CD8-positive, alpha-beta memory T cell (primary cell): ENCODE measurements around the gene ANKMY2. TPM values are rescaled to one million over a fixed set of nuclear protein-coding genes. Genes with fewer than 3 reads are reported as not detected.

Experiments used
- CTCF ChIA-PET: fragments of 350-600 bp; sonication (Branson Sonifier 250); formaldehyde crosslinking; loops from one replicate; lab custom pipeline; 2021; ENCODE audit warnings: antibody characterized with exemption; lab: Charles Lee
- POLR2A ChIA-PET: fragments of 350-600 bp; sonication (Branson Sonifier 250); formaldehyde crosslinking; loops from one replicate; lab custom pipeline; 2021; ENCODE audit warnings: antibody characterized with exemption; lab: Charles Lee
- DNase-seq, 5 donors: peaks; one replicate each; pipeline versions ENCODE4 v3.0.0 to v3.0.0-alpha.2; 2020 to 2022; ENCODE audit warnings: mixed read lengths in 1 of 5
- H3K27ac ChIP-seq: one replicate; pipeline ENCODE4 v1.7.0; 2013; ENCODE audit warnings: low read depth, mild to moderate bottlenecking, low read length, moderate library complexity
- H3K27me3 ChIP-seq: 2 replicates; pipeline ENCODE4 v1.7.0; 2013; ENCODE audit warnings: low read length, mild to moderate bottlenecking; ENCODE audit not compliant: insufficient read depth, poor library complexity, severe bottlenecking
- H3K36me3 ChIP-seq: 2 replicates; pipeline ENCODE4 v1.7.0; 2013; ENCODE audit warnings: mild to moderate bottlenecking, low read length, moderate library complexity; ENCODE audit not compliant: insufficient read depth
- H3K4me1 ChIP-seq: 2 replicates; pipeline ENCODE4 v1.7.0; 2013; ENCODE audit warnings: mild to moderate bottlenecking, low read length, moderate library complexity; ENCODE audit not compliant: insufficient read depth
- H3K4me3 ChIP-seq: 2 replicates; pipeline ENCODE4 v1.7.0; 2013; ENCODE audit warnings: mild to moderate bottlenecking, low read length
- H3K9me3 ChIP-seq: 2 replicates; pipeline ENCODE4 v1.7.0; 2013; ENCODE audit warnings: mild to moderate bottlenecking, low read length
- H3K27ac Mint-ChIP-seq, 8 donors: one replicate each; pipeline ENCODE4 v1.8.0; 2020 to 2021; ENCODE audit warnings: mixed read lengths in 8 of 8, mild to moderate bottlenecking in 6 of 8, inconsistent platforms in 3 of 8, moderate library complexity in 3 of 8
- H3K27me3 Mint-ChIP-seq, 2 donors: one replicate each; pipeline ENCODE4 v1.8.0; 2020 to 2021; ENCODE audit warnings: mixed read lengths in 2 of 2, mild to moderate bottlenecking in 1 of 2, moderate library complexity in 1 of 2
- H3K36me3 Mint-ChIP-seq, 3 donors: one replicate each; pipeline ENCODE4 v1.8.0; 2020 to 2021; ENCODE audit warnings: mixed read lengths in 3 of 3, inconsistent platforms in 1 of 3, mild to moderate bottlenecking in 1 of 3
- H3K4me1 Mint-ChIP-seq, 3 donors: one replicate each; pipeline ENCODE4 v1.8.0; 2020 to 2021; ENCODE audit warnings: mixed read lengths in 3 of 3, inconsistent platforms in 1 of 3, mild to moderate bottlenecking in 1 of 3
- H3K4me3 Mint-ChIP-seq, 7 donors: one replicate each; pipeline ENCODE4 v1.8.0; 2020 to 2021; ENCODE audit warnings: mixed read lengths in 7 of 7, mild to moderate bottlenecking in 6 of 7, moderate library complexity in 4 of 7, inconsistent platforms in 2 of 7
- H3K9me3 Mint-ChIP-seq, 5 donors: one replicate each; pipeline ENCODE4 v1.8.0; 2020 to 2022; ENCODE audit warnings: mixed read lengths in 5 of 5, mild to moderate bottlenecking in 3 of 5, moderate library complexity in 2 of 5, inconsistent platforms in 1 of 5
- polyA plus RNA-seq: library from polyadenylated mRNA; unstranded; fragments of 300-500 nt; fragmentation: Illumina TruSeq; gene quantifications from one replicate; pipeline ENCODE4 v1.2.3, GENCODE V29; 2021
- total RNA-seq, 2 experiments: library from RNA; stranded (reverse); gene quantifications; one replicate each; pipeline ENCODE4 v1.2.3, GENCODE V29; 2021

Gene ANKMY2
- total and polyA plus RNA-seq, 3 experiments from 2014 or later: 10.7 to 20.1 (median 10.9) TPM

- no peaks in the 10 kb centered on the region for H3K9me3 ChIP-seq
- H3K27me3 Mint-ChIP-seq: peaks cover 5 to 18% of the 10 kb centered on the region in 2 donors
- H3K27me3 ChIP-seq: no peaks in the 10 kb centered on the region
- H3K27ac ChIP-seq: no peak overlapping the region
- no peaks in the 10 kb centered on the region for H3K36me3 ChIP-seq
- peaks cover 15 to 25% (median 20%) of the 10 kb centered on the region in 3 donors for H3K4me1 Mint-ChIP-seq
- ChIA-PET POLR2A (no interaction called here), CTCF (interaction anchor here (1.2 to 3.9 kb wide), 2 partner anchors 12 to 131 kb away, joined by 5 to 41 read pairs; no protein-coding TSS in a partner anchor)
- peak overlapping the region; percentile 27 to 74 (median 67) for H3K4me3 Mint-ChIP-seq
- peaks cover 17% of the 10 kb centered on the region for H3K4me1 ChIP-seq
- H3K4me3 ChIP-seq: no peak overlapping the region
- no peaks in the 10 kb centered on the region for H3K36me3 Mint-ChIP-seq
- H3K27ac Mint-ChIP-seq: peak overlapping the region in 4 of 8 donors; percentile 7 to 71 (median 58)
- peak in 1 of 5 donors; percentile 25 for DNase-seq
- H3K9me3 Mint-ChIP-seq: no peaks in the 10 kb centered on the region
Observed at GRCh38 chr7:16563281-16564022, 82.1 kb downstream of the ANKMY2 start.

DNA sequence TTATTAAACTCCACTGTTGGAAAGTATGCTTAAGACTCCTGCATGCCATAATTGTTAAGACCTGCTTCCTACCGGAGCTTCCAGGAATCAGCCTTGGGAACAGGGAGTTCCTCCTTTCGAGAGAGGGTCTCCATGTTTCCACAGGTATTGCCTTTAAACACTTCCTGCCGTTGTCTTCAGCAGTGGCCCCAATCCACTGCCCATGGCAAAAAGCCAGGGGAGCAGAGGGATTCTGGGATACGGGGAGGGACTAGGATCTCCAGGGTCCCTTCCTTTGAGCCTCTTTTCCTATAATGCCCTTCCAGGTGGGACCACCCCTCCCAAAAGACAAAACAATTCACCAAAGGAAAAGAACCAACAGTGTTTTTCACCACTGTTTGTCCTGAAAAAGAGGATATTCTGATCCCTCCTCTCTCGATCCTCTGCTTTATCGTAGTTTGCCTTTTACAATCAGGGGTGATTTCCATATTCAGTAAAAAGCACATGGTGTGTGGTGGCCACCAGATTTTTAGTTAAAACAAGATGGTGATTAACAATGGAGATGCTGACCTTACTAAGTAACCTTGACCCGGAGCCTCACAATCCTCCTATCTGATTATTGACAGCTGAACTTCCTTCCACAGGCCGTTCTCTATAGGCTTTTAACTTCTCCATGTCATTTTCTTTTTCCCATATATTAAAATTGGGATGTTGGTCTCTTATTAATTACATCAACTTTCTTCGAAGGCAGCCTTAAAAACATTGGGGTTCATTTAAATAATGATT is 82.9 kb downstream of the ANKMY2 start:
- no peaks in the 10 kb centered on the region for H3K36me3 Mint-ChIP-seq
- Histone ChIP-seq H3K36me3 (no peaks in the 10 kb centered on the region), H3K4me1 (peaks cover 17% of the 10 kb centered on the region), H3K9me3 (no peaks in the 10 kb centered on the region), H3K27me3 (no peaks in the 10 kb centered on the region), H3K4me3 (no peak overlapping the region), H3K27ac (no peak overlapping the region)
- H3K27me3 Mint-ChIP-seq: peaks cover 2 to 17% of the 10 kb centered on the region in 2 donors
- DNase-seq: no peak
- peak overlapping the region in 5 of 7 donors; percentile 27 to 74 (median 67) for H3K4me3 Mint-ChIP-seq
- ChIA-PET CTCF (no interaction called here), POLR2A (no interaction called here)
- no peaks in the 10 kb centered on the region for H3K9me3 Mint-ChIP-seq
- peak overlapping the region in 2 of 8 donors; percentile 51 to 71 for H3K27ac Mint-ChIP-seq
- peaks cover 15 to 25% (median 20%) of the 10 kb centered on the region in 3 donors for H3K4me1 Mint-ChIP-seq

DNA sequence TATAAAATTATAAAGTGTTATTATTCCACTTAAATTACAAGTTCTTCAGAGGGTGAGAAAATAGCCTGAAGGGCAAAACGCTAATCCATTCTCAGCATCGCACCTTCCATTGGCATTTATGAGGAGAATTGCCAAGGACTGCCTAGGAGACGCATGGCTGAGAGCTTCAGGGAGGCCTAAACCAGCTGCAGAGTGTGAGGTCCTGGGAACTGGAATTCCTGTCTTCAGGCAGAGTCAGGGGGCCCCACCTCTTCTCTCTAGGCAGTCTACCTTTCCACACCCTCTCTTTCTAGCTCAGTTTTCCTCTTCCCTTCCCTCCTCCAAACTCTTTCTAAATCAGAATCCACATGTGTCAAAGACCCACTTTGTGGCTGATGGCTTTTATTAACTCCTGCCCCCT is 83.6 kb downstream of the ANKMY2 start:
- H3K4me1 Mint-ChIP-seq: peaks cover 15 to 25% (median 20%) of the 10 kb centered on the region in 3 donors
- CTCF ChIA-PET: no interaction called here
- no peak overlapping the region for H3K27ac Mint-ChIP-seq
- H3K9me3 ChIP-seq: no peaks in the 10 kb centered on the region
- H3K9me3 Mint-ChIP-seq: no peaks in the 10 kb centered on the region
- peaks cover 17% of the 10 kb centered on the region for H3K4me1 ChIP-seq
- no peak overlapping the region for H3K27ac ChIP-seq
- peaks cover 1 to 13% of the 10 kb centered on the region in 2 donors for H3K27me3 Mint-ChIP-seq
- H3K4me3 Mint-ChIP-seq: no peak overlapping the region
- no peaks in the 10 kb centered on the region for H3K36me3 Mint-ChIP-seq
- no peaks in the 10 kb centered on the region for H3K27me3 ChIP-seq
- POLR2A ChIA-PET: no interaction called here
- no peak for DNase-seq
- H3K36me3 ChIP-seq: no peaks in the 10 kb centered on the region
- H3K4me3 ChIP-seq: no peak overlapping the region

GRCh38 chr7:16559497-16560179 is 85.9 kb downstream of the ANKMY2 start:
- POLR2A ChIA-PET: interaction anchor here (0.7 kb wide), 1 partner anchor 37 kb away, joined by 3 read pairs; no protein-coding TSS in a partner anchor
- DNase-seq: no peak
- H3K4me1 Mint-ChIP-seq: peaks cover 13 to 20% (median 17%) of the 10 kb centered on the region in 3 donors
- no peaks in the 10 kb centered on the region for H3K9me3 Mint-ChIP-seq
- Histone ChIP-seq H3K27me3 (no peaks in the 10 kb centered on the region), H3K4me1 (peaks cover 15% of the 10 kb centered on the region), H3K4me3 (no peak overlapping the region), H3K27ac (no peak overlapping the region), H3K9me3 (no peaks in the 10 kb centered on the region), H3K36me3 (no peaks in the 10 kb centered on the region)
- no peaks in the 10 kb centered on the region for H3K36me3 Mint-ChIP-seq
- H3K27me3 Mint-ChIP-seq: no peaks in the 10 kb centered on the region
- CTCF ChIA-PET: no interaction called here
- no peak overlapping the region for H3K4me3 Mint-ChIP-seq
- H3K27ac Mint-ChIP-seq: peak overlapping the region in 1 of 8 donors; percentile 75

DNA sequence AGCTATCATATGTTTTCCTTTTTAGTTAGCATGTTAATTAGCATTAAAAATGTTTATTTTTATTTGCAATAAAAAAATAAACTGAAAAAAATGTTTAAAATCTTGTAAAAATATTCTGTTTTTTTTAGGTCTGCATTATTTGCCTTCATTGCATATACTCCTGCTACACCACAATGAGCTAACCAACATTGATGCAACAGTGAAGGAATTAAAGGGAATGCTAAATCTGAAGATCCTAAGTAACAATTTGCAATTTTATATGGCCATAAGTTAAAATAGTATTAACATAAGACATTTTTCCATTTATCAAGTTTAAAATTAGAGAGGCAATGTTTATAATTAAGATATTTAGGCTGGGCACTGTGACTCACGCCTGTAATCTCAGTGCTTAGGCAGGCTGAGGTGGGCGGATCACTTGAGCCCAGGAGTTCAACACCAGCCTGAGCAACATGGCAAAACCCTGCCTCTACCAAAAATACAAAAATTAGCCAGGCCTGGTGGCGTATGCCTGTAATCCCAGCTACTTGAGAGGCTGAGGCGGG is 86.7 kb downstream of the ANKMY2 start:
- H3K9me3 ChIP-seq: no peaks in the 10 kb centered on the region
- H3K27ac Mint-ChIP-seq: no peak overlapping the region
- no peak for DNase-seq
- H3K36me3 Mint-ChIP-seq: no peaks in the 10 kb centered on the region
- H3K4me1 ChIP-seq: peaks cover 7% of the 10 kb centered on the region
- H3K9me3 Mint-ChIP-seq: no peaks in the 10 kb centered on the region
- CTCF ChIA-PET: no interaction called here
- H3K27me3 Mint-ChIP-seq: peaks cover 1 to 3% of the 10 kb centered on the region in 2 donors
- no peak overlapping the region for H3K27ac ChIP-seq
- no peak overlapping the region for H3K4me3 Mint-ChIP-seq
- H3K27me3 ChIP-seq: no peaks in the 10 kb centered on the region
- H3K4me1 Mint-ChIP-seq: peaks cover 8 to 12% (median 11%) of the 10 kb centered on the region in 3 donors
- no peaks in the 10 kb centered on the region for H3K36me3 ChIP-seq
- no peak overlapping the region for H3K4me3 ChIP-seq
- POLR2A ChIA-PET: no interaction called here

GRCh38 chr7:16556359-16556758 is 89.2 kb downstream of the ANKMY2 start:
- Histone ChIP-seq H3K27ac (no peak overlapping the region), H3K9me3 (no peaks in the 10 kb centered on the region), H3K27me3 (no peaks in the 10 kb centered on the region), H3K4me3 (no peak overlapping the region), H3K4me1 (no peaks in the 10 kb centered on the region), H3K36me3 (no peaks in the 10 kb centered on the region)
- H3K4me3 Mint-ChIP-seq: no peak overlapping the region
- H3K27ac Mint-ChIP-seq: no peak overlapping the region
- peaks cover 3 to 7% of the 10 kb centered on the region in 2 donors for H3K27me3 Mint-ChIP-seq
- no peaks in the 10 kb centered on the region for H3K36me3 Mint-ChIP-seq
- no peak for DNase-seq
- ChIA-PET CTCF (no interaction called here), POLR2A (no interaction called here)
- H3K9me3 Mint-ChIP-seq: no peaks in the 10 kb centered on the region
- no peaks in the 10 kb centered on the region for H3K4me1 Mint-ChIP-seq

DNA sequence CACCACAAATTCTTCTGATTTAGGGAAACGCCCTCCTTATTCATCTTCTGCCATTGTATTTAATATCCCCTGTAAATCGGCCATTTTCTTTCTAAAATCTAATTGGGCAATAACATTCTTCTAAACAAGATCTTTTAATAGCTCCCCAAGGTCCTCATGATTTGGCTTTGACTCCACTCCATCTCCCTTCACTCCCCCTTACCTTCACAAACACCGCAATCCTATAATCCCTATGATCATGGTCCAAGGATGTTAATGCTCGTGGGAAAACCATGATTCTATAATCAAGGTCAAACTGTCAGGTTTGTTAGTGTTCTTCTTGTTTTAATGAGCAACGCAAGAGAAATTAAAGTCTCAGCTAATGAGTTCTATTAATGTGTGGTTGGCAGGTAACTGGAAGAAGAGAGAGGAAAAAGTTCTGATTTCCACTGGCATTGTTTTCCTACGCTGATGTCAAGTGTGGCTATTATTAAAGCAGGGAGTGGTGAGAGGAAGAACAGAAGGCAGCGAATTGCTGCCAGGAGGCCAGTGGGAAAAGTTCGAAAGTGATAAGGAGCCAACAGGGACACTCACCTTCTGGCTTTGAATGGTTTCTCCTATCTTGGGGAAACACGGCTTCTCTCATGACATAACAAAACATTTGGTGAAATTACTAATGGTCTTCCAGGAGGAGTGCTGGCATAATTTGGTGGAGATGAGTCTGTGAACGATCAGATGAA is 90.9 kb downstream of the ANKMY2 start:
- Mint-ChIP-seq H3K9me3 (no peaks in the 10 kb centered on the region), H3K4me3 (no peak overlapping the region), H3K36me3 (no peaks in the 10 kb centered on the region), H3K4me1 (no peaks in the 10 kb centered on the region), H3K27me3 (peaks cover 3 to 7% of the 10 kb centered on the region in 2 donors), H3K27ac (no peak overlapping the region)
- no peaks in the 10 kb centered on the region for H3K36me3 ChIP-seq
- ChIA-PET POLR2A (no interaction called here), CTCF (no interaction called here)
- DNase-seq: no peak
- no peak overlapping the region for H3K27ac ChIP-seq
- no peaks in the 10 kb centered on the region for H3K9me3 ChIP-seq
- no peak overlapping the region for H3K4me3 ChIP-seq
- H3K4me1 ChIP-seq: no peaks in the 10 kb centered on the region
- H3K27me3 ChIP-seq: no peaks in the 10 kb centered on the region
